Peyer's patch (tissue), 4 donors: Measurements from ENCODE around the gene SLC25A17.

ENCODE experiments used
- POLR2A ChIP-seq, 2 donors: fragments of 450-650 bp; IDR thresholded peaks; one replicate each; pipeline ENCODE4 v1.5.1; 2017; ENCODE audit warnings: antibody characterized with exemption in 2 of 2, mild to moderate bottlenecking in 2 of 2, moderate library complexity in 2 of 2
- TF ChIP-seq, protein P1 (sequence below), 6 experiments: fragments of 450-650 bp in 4 of 6; fragments of 200-600 bp in 2 of 6; sonication (generic) in 1 of 6; IDR thresholded peaks; one replicate each; pipeline ENCODE4 v1.5.1; 2017 to 2019; ENCODE audit warnings: antibody characterized with exemption in 6 of 6, mild to moderate bottlenecking in 3 of 6, moderate library complexity in 1 of 6

DNA sequence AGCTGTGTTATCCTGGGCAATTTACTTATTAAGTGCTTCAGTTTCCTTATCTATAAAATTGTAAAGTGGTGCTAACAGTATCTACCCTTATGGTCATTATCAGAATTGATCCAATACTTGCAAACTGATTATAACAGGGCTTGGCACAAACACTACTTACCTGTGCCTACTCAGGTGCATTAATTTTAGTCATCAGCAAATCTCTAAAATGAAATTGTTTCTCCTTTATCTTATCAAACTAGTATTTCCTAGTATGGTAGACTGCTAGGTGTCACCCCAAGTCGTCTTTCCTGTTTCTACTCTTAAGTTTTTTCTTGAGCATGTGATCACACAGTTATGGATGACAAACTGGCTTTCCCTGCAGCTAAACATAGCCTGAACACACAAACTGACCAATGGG lies 4.3 kb upstream of the SLC25A17 start:
- TF ChIP-seq, protein P1, sequence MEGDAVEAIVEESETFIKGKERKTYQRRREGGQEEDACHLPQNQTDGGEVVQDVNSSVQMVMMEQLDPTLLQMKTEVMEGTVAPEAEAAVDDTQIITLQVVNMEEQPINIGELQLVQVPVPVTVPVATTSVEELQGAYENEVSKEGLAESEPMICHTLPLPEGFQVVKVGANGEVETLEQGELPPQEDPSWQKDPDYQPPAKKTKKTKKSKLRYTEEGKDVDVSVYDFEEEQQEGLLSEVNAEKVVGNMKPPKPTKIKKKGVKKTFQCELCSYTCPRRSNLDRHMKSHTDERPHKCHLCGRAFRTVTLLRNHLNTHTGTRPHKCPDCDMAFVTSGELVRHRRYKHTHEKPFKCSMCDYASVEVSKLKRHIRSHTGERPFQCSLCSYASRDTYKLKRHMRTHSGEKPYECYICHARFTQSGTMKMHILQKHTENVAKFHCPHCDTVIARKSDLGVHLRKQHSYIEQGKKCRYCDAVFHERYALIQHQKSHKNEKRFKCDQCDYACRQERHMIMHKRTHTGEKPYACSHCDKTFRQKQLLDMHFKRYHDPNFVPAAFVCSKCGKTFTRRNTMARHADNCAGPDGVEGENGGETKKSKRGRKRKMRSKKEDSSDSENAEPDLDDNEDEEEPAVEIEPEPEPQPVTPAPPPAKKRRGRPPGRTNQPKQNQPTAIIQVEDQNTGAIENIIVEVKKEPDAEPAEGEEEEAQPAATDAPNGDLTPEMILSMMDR (IDR thresholded peaks at IDR 0.05), result no peak
- TF ChIP-seq POLR2A (IDR thresholded peaks at IDR 0.05), result no peak
